Measurements from ENCODE around the gene STXBP6.
"Not testable (repeated sequence)": the region's sequence is repeated elsewhere in the genome, so short reads cannot be mapped to it uniquely, and the experiment has no call there.

Gene STXBP6

GRCh38 chr14:24838945-24839616 lies 210.9 kb downstream of the STXBP6 start:
- ATAC-seq: no peak

GRCh38 chr14:24837280-24838046 lies 212.5 kb downstream of the STXBP6 start:
- TF ChIP-seq ZNF70 (CRISPR knock-in tag; IDR thresholded peaks at IDR 0.05) (no peak), ZNF8 (CRISPR knock-in tag; IDR thresholded peaks at IDR 0.05) (no peak), ESRRG (CRISPR knock-in tag; IDR thresholded peaks at IDR 0.05) (no peak), GLIS3 (CRISPR knock-in tag; IDR thresholded peaks at IDR 0.05) (no peak), SNAI2 (CRISPR knock-in tag; IDR thresholded peaks at IDR 0.05) (no peak), BACH2 (CRISPR knock-in tag; IDR thresholded peaks at IDR 0.05; ENCODE audit: borderline replicate concordance) (no peak), ZFP30 (CRISPR knock-in tag; IDR thresholded peaks at IDR 0.05) (no peak), TSHZ2 (CRISPR knock-in tag; IDR thresholded peaks at IDR 0.05) (no peak), RARB (CRISPR knock-in tag; IDR thresholded peaks at IDR 0.05) (no peak), ZNF565 (CRISPR knock-in tag; conservative IDR thresholded peaks at IDR 0.05; ENCODE audit: low read depth) (no peak), CREB5 (CRISPR knock-in tag; IDR thresholded peaks at IDR 0.05; ENCODE audit: low read depth) (no peak), TCF4 (CRISPR knock-in tag; IDR thresholded peaks at IDR 0.05; ENCODE audit: borderline replicate concordance) (no peak), ARNTL (CRISPR knock-in tag; IDR thresholded peaks at IDR 0.05; ENCODE audit: borderline replicate concordance, low read depth) (no peak)
- ATAC-seq: no peak

More at GRCh38 chr14:24838945-24839616, 210.9 kb downstream of the STXBP6 start:
- TF ChIP-seq ZFP3 (CRISPR knock-in tag; IDR thresholded peaks at IDR 0.05): no peak
- no peak for TF ChIP-seq CSDC2 (CRISPR knock-in tag; IDR thresholded peaks at IDR 0.05)
- no peak for TF ChIP-seq TCF4 (CRISPR knock-in tag; IDR thresholded peaks at IDR 0.05; ENCODE audit: borderline replicate concordance)
- TF ChIP-seq ISL1 (CRISPR knock-in tag; IDR thresholded peaks at IDR 0.05): no peak
- no peak for TF ChIP-seq GLIS3 (CRISPR knock-in tag; IDR thresholded peaks at IDR 0.05)
- TF ChIP-seq ZFP30 (CRISPR knock-in tag; IDR thresholded peaks at IDR 0.05): no peak
- no peak for TF ChIP-seq TSHZ2 (CRISPR knock-in tag; IDR thresholded peaks at IDR 0.05)
- no peak for TF ChIP-seq BACH2 (CRISPR knock-in tag; IDR thresholded peaks at IDR 0.05; ENCODE audit: borderline replicate concordance)
- no peak for TF ChIP-seq ZNF565 (CRISPR knock-in tag; conservative IDR thresholded peaks at IDR 0.05; ENCODE audit: low read depth)
- TF ChIP-seq OSR1 (CRISPR knock-in tag; IDR thresholded peaks at IDR 0.05): no peak
- no peak for TF ChIP-seq PPARA (CRISPR knock-in tag; IDR thresholded peaks at IDR 0.05; ENCODE audit: borderline replicate concordance)
- TF ChIP-seq, protein P1, sequence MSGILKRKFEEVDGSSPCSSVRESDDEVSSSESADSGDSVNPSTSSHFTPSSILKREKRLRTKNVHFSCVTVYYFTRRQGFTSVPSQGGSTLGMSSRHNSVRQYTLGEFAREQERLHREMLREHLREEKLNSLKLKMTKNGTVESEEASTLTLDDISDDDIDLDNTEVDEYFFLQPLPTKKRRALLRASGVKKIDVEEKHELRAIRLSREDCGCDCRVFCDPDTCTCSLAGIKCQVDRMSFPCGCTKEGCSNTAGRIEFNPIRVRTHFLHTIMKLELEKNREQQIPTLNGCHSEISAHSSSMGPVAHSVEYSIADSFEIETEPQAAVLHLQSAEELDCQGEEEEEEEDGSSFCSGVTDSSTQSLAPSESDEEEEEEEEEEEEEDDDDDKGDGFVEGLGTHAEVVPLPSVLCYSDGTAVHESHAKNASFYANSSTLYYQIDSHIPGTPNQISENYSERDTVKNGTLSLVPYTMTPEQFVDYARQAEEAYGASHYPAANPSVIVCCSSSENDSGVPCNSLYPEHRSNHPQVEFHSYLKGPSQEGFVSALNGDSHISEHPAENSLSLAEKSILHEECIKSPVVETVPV (CRISPR knock-in tag; IDR thresholded peaks at IDR 0.05): no peak
- no peak for TF ChIP-seq ARNTL (CRISPR knock-in tag; IDR thresholded peaks at IDR 0.05; ENCODE audit: borderline replicate concordance, low read depth)
- TF ChIP-seq SNAI2 (CRISPR knock-in tag; IDR thresholded peaks at IDR 0.05): no peak
- TF ChIP-seq ZNF8 (CRISPR knock-in tag; IDR thresholded peaks at IDR 0.05): no peak
- no peak for TF ChIP-seq TOX (CRISPR knock-in tag; IDR thresholded peaks at IDR 0.05; ENCODE audit: borderline replicate concordance)
- no peak for TF ChIP-seq RARB (CRISPR knock-in tag; IDR thresholded peaks at IDR 0.05)
- TF ChIP-seq ZC3H10 (CRISPR knock-in tag; IDR thresholded peaks at IDR 0.05): no peak
- TF ChIP-seq PATZ1 (CRISPR knock-in tag; IDR thresholded peaks at IDR 0.05; ENCODE audit: borderline replicate concordance): no peak
- no peak for TF ChIP-seq ESRRG (CRISPR knock-in tag; IDR thresholded peaks at IDR 0.05)

- not testable (repeated sequence) for ATAC-seq
Measured at GRCh38 chr14:24836324-24836723, 213.6 kb downstream of the STXBP6 start.
